Prostate gland (tissue), 2 donors: ENCODE results near the gene KATNIP. TPM values are rescaled to one million over a fixed set of nuclear protein-coding genes. Genes with fewer than 3 reads are reported as not detected.
A peak's percentile ranks its signal among the peaks of the same experiment; 100 is the strongest.

Source experiments
- DNase-seq: peaks from one replicate; pipeline ENCODE4 v3.0.0-alpha.2; 2019; ENCODE audit warnings: low spot score
- H3K27ac ChIP-seq, 2 donors: fragments of 200-600 bp; sonication (generic); 2 replicates each; pipeline ENCODE4 v1.5.1; 2017 to 2019
- H3K27me3 ChIP-seq: fragments of 200-600 bp; sonication (generic); replicated peaks from 2 replicates; pipeline ENCODE4 v1.5.1; 2019; ENCODE audit not compliant: insufficient read depth
- H3K36me3 ChIP-seq, 2 donors: fragments of 200-600 bp; sonication (generic); 1 replicate in 1 of 2; 2 replicates in 1 of 2; pipeline versions ENCODE4 v1.5.1 to v1.8.1; 2017 to 2019
- H3K4me1 ChIP-seq: fragments of 200-600 bp; sonication (generic); replicated peaks from 2 replicates; pipeline ENCODE4 v1.5.1; 2019
- H3K4me3 ChIP-seq, 2 donors: fragments of 200-600 bp; sonication (generic); 2 replicates each; pipeline ENCODE4 v1.5.1; 2017 to 2019
- H3K9me3 ChIP-seq: fragments of 200-600 bp; sonication (generic); 2 replicates; pipeline ENCODE4 v1.5.1; 2017
- POLR2A ChIP-seq: fragments of 450-650 bp; IDR thresholded peaks from one replicate; pipeline ENCODE4 v1.6.1; 2016; ENCODE audit warnings: antibody characterized with exemption, mild to moderate bottlenecking
- POLR2AphosphoS5 ChIP-seq: sonication (generic); formaldehyde crosslinking; IDR thresholded peaks from one replicate; pipeline ENCODE4 v1.6.1; 2017; ENCODE audit warnings: antibody characterized with exemption
- WGBS: methylation state at CpG from one replicate; pipeline ENCODE4 v1.1.5; 2018; 5-methylcytosine and 5-hydroxymethylcytosine counted together
- intact Hi-C: fragments of 100-400 bp; cut with DNase I; formaldehyde crosslinking; loops from one replicate; pipeline ENCODE4 v1.14.2; 2022
- total RNA-seq, 2 donors: library from RNA; depleted of rRNA; stranded (reverse); fragments of >200 nt; gene quantifications; one replicate each; pipeline ENCODE4 v1.1.0, GENCODE V29; 2016
- TF ChIP-seq, protein P1 (sequence below), 4 experiments: fragments of 200-600 bp in 2 of 4; fragments of 450-650 bp in 2 of 4; sonication (generic) in 2 of 4; IDR thresholded peaks; 1 replicate in 3 of 4; 2 replicates in 1 of 4; pipeline ENCODE4 v1.5.1; 2016 to 2019; ENCODE audit warnings: antibody characterized with exemption in 4 of 4, mild to moderate bottlenecking in 2 of 4, moderate library complexity in 2 of 4

Gene KATNIP
- total RNA-seq, 2 donors from 2014 or later, result 31.7 to 40.9 TPM

DNA sequence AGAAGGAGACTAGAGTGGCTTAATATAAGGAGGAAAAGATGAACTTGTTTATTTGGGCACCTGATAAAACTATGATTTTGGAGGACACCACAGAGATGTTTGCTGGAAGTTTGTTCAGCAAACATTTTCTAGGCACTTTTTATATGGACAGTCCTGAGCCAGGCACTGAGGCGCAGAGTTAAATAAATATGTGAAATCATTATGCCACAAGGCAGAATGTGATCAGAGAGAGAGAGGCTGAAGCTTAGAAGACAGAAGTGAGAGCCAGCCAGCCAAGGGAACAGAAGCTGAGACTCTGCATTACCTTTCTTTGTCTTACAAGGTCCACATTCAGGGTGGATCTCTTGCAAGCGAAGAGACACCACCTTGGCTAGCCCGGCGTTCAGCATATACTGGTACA, 21.6 kb upstream of the KATNIP start:
- no peaks in the 10 kb centered on the region for H3K9me3 ChIP-seq
- H3K4me3 ChIP-seq, result no peak overlapping the region
- no peaks in the 10 kb centered on the region for H3K27me3 ChIP-seq
- intact Hi-C loops, result no loop called here
- 67% methylated on average over 4 of the region's 4 CpGs for WGBS
- peak overlapping the region; percentile 64 to 85 for H3K27ac ChIP-seq
- H3K36me3 ChIP-seq, result peaks cover 5 to 8% of the 10 kb centered on the region in 2 donors
- H3K4me1 ChIP-seq, result no peaks in the 10 kb centered on the region
- TF ChIP-seq POLR2A (no peak), POLR2AphosphoS5 (peak; percentile 83)
- TF ChIP-seq, protein P1, sequence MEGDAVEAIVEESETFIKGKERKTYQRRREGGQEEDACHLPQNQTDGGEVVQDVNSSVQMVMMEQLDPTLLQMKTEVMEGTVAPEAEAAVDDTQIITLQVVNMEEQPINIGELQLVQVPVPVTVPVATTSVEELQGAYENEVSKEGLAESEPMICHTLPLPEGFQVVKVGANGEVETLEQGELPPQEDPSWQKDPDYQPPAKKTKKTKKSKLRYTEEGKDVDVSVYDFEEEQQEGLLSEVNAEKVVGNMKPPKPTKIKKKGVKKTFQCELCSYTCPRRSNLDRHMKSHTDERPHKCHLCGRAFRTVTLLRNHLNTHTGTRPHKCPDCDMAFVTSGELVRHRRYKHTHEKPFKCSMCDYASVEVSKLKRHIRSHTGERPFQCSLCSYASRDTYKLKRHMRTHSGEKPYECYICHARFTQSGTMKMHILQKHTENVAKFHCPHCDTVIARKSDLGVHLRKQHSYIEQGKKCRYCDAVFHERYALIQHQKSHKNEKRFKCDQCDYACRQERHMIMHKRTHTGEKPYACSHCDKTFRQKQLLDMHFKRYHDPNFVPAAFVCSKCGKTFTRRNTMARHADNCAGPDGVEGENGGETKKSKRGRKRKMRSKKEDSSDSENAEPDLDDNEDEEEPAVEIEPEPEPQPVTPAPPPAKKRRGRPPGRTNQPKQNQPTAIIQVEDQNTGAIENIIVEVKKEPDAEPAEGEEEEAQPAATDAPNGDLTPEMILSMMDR (IDR thresholded peaks at IDR 0.05), result no peak
- peak; percentile 65 for DNase-seq

DNA sequence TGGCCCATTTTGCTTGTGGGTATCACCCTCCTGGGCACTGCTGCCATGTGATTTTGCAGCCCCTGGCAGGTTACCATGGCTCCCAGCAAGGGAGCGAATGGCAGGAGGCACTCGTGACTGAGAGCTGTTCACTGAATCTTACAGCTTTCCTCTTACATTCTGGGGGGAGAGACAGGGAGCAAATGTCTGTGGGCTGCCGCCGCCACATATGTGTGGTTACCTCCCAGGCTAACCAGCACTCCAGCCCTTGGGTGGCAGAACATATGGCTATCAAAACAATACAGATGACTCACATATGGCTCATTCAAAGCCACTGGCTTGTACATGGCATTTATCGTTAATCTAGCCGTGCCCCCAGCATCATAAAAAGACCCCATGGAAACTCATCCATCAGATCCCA, 20.0 kb upstream of the KATNIP start:
- H3K27me3 ChIP-seq, result no peaks in the 10 kb centered on the region
- intact Hi-C loops, result no loop called here
- H3K4me1 ChIP-seq, result no peaks in the 10 kb centered on the region
- H3K4me3 ChIP-seq, result no peak overlapping the region
- no peaks in the 10 kb centered on the region for H3K9me3 ChIP-seq
- 90% methylated on average over 6 of the region's 6 CpGs for WGBS
- DNase-seq, result no peak
- H3K27ac ChIP-seq, result peak overlapping the region; percentile 64 to 85
- H3K36me3 ChIP-seq, result peaks cover 5 to 13% of the 10 kb centered on the region in 2 donors
- TF ChIP-seq POLR2A, result no peak
- no peak for TF ChIP-seq POLR2AphosphoS5
- TF ChIP-seq, protein P1 (IDR thresholded peaks at IDR 0.05), result no peak

DNA sequence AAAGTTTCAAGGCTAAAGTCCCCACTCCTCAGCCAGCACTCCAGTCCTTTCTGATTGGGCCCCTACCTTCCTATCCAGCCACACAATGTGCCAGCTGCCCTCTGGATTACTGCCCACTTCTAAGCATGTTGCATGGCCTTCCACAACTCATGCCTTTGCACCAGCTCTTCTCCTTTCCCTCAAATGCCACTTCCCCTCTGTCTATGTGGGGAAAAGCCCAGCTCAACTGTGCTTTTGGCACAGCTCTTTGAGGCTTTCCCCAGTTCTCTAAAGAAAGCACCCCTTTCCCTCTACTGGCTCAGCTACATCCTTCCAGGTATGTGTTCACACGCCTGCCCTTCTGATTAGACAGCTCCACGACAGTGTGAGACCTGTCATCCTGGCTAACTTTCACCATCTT, 18.8 kb upstream of the KATNIP start:
- no peaks in the 10 kb centered on the region for H3K27me3 ChIP-seq
- 90% methylated on average over 2 of the region's 2 CpGs for WGBS

DNA sequence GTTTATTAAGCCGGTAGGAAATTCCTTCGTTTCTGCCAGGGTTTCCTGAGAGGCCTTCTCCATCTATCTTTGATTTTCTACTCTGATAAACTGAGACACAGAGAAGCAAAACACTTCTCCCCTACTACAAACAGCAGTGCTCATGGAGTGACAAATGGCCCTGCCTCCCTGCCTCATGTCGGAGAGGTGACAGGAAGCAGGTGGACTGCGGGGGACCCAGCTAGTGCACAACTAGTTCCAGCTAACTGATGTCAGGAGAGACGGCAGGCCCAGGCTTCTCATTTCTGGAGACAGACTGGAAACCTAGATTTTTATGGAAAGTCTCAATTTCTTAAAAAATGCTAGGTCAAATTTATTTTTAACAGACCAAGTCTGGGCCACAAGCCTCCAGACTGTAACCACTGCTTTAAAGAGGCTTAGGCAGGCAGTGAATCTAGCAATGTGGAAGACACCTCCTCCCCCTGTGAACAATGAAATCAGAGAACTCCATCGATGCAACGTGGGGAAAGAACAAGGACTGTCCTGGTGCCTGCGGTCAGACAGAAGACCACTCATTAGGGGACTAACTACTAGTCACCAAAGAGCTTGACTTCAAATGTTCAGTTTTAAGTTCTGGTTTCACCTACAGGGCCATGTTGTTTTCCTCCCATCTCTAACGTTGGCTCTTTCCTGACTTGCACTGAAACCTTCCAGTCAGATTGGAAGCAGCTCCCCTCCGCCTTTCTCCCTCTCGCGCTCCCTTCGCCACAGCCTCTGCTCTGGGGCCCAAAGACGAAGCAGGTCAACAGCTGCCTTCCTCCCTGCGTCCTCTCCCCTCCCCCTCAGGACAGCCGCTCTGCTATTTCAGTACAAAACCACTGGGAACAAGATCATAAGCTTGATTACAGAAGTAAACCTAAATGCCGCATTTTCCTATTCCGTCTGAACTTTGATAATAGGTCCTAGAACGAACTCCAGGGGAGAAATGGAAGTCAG, 17.8 kb upstream of the KATNIP start:
- Histone ChIP-seq H3K9me3 (no peaks in the 10 kb centered on the region), H3K36me3 (peaks cover 11 to 13% of the 10 kb centered on the region in 2 donors), H3K27ac (peak overlapping the region in 1 of 2 donors; percentile 15), H3K4me3 (no peak overlapping the region), H3K27me3 (no peaks in the 10 kb centered on the region), H3K4me1 (no peaks in the 10 kb centered on the region)
- 75% methylated on average over 19 of the region's 19 CpGs for WGBS
- intact Hi-C loops, result no loop called here
- DNase-seq, result no peak
- TF ChIP-seq, protein P1 (IDR thresholded peaks at IDR 0.05), result no peak
- TF ChIP-seq POLR2A, result no peak
- TF ChIP-seq POLR2AphosphoS5, result no peak

More for the DNA sequence above, 18.8 kb upstream of the KATNIP start:
- intact Hi-C loops, result no loop called here
- TF ChIP-seq POLR2AphosphoS5 (no peak), POLR2A (no peak)
- TF ChIP-seq, protein P1 (IDR thresholded peaks at IDR 0.05), result no peak
- H3K4me1 ChIP-seq, result no peaks in the 10 kb centered on the region
- no peak for DNase-seq
- no peaks in the 10 kb centered on the region for H3K9me3 ChIP-seq
- H3K36me3 ChIP-seq, result peaks cover 5 to 13% of the 10 kb centered on the region in 2 donors
- no peak overlapping the region for H3K4me3 ChIP-seq
- no peak overlapping the region for H3K27ac ChIP-seq
